Measurements from ENCODE around the gene TMEM201.
A peak's percentile ranks its signal among the peaks of the same experiment; 100 is the strongest.

DNA sequence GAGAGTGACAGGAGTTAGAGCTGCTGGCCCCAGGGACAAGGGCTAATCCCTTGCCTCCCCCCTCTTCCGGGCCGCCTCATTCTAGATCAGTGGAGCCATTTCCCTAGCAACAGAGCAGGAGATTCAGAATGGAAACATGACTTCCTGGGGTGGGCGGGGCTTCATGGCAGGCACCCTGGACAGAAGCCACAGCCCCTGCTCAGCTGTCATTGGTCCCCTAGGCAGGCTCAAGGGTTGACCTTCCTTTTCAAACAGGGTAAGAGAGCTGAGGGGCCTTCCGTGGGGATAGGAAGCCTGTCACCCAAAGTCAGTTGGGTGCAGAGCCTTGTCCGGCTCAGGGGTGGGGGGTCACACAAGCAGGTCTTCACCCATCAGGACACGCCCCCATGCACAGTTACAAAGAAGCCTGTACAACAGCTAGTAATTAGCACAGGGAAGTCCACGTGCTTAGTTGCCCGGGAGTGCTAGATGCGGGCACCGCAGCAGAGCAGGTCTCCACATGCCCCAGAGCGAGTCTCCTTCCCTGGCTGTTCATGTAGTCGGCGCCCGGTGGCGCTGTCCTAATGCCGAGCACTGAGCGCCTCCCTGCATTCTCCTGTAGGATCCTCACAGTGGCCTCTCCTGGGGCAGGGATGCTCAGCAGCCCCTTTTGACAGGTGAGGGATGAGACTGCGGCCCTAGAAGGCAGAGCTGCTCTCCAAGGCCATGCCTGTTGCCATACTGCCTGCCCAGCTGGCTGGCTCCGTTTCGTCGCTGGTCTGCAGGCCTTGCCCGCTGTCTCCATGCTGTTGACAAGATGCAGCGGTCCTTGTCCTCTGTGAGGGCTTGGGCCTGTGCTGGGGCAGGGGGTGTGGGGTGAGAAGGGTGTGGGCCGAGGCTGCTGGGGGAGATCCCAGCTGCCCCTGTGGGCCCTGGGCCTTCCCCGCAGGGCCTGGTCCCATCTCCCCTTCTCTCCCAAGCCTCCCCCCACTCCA lies 5.1 kb downstream of the TMEM201 start:
- TF ChIP-seq, protein P1, sequence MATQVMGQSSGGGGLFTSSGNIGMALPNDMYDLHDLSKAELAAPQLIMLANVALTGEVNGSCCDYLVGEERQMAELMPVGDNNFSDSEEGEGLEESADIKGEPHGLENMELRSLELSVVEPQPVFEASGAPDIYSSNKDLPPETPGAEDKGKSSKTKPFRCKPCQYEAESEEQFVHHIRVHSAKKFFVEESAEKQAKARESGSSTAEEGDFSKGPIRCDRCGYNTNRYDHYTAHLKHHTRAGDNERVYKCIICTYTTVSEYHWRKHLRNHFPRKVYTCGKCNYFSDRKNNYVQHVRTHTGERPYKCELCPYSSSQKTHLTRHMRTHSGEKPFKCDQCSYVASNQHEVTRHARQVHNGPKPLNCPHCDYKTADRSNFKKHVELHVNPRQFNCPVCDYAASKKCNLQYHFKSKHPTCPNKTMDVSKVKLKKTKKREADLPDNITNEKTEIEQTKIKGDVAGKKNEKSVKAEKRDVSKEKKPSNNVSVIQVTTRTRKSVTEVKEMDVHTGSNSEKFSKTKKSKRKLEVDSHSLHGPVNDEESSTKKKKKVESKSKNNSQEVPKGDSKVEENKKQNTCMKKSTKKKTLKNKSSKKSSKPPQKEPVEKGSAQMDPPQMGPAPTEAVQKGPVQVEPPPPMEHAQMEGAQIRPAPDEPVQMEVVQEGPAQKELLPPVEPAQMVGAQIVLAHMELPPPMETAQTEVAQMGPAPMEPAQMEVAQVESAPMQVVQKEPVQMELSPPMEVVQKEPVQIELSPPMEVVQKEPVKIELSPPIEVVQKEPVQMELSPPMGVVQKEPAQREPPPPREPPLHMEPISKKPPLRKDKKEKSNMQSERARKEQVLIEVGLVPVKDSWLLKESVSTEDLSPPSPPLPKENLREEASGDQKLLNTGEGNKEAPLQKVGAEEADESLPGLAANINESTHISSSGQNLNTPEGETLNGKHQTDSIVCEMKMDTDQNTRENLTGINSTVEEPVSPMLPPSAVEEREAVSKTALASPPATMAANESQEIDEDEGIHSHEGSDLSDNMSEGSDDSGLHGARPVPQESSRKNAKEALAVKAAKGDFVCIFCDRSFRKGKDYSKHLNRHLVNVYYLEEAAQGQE (IDR thresholded peaks at IDR 0.05; ENCODE audit: low read depth): peak; percentile 58
- no peak for TF ChIP-seq CREB1 (IDR thresholded peaks at IDR 0.05; ENCODE audit: low read depth)
- TF ChIP-seq, protein P2, sequence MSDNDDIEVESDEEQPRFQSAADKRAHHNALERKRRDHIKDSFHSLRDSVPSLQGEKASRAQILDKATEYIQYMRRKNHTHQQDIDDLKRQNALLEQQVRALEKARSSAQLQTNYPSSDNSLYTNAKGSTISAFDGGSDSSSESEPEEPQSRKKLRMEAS (IDR thresholded peaks at IDR 0.05): no peak
- no peak for TF ChIP-seq YY1 (IDR thresholded peaks at IDR 0.05; ENCODE audit: low read depth)
- no peak for TF ChIP-seq TAF1 (IDR thresholded peaks at IDR 0.05; ENCODE audit: low read depth)
- TF ChIP-seq CEBPB (IDR thresholded peaks at IDR 0.05): no peak
- no peak for TF ChIP-seq FOXM1 (IDR thresholded peaks at IDR 0.05; ENCODE audit: borderline replicate concordance, low read depth)
- no peak for TF ChIP-seq RAD21 (IDR thresholded peaks at IDR 0.05; ENCODE audit: low read depth)
- TF ChIP-seq, protein P3, sequence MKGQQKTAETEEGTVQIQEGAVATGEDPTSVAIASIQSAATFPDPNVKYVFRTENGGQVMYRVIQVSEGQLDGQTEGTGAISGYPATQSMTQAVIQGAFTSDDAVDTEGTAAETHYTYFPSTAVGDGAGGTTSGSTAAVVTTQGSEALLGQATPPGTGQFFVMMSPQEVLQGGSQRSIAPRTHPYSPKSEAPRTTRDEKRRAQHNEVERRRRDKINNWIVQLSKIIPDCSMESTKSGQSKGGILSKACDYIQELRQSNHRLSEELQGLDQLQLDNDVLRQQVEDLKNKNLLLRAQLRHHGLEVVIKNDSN (IDR thresholded peaks at IDR 0.05): no peak
- no peak for TF ChIP-seq EP300 (IDR thresholded peaks at IDR 0.05; ENCODE audit: borderline replicate concordance)
- no peak for TF ChIP-seq TEAD4 (IDR thresholded peaks at IDR 0.05)
- no peak for TF ChIP-seq TCF12 (IDR thresholded peaks at IDR 0.05; ENCODE audit: low read depth)
- no peak for TF ChIP-seq EGR1 (IDR thresholded peaks at IDR 0.05)
- TF ChIP-seq NFIC (IDR thresholded peaks at IDR 0.05): no peak

All from Ishikawa (cell line).